Lower lobe of right lung (tissue), 2 donors: Measurements from ENCODE around the gene STAG1. TPM values are rescaled to one million over a fixed set of nuclear protein-coding genes. Genes with fewer than 3 reads are reported as not detected.
"Not testable (repeated sequence)": the region's sequence is repeated elsewhere in the genome, so short reads cannot be mapped to it uniquely, and the experiment has no call there.

Source experiments
- ATAC-seq, 2 donors: fragments of 200-7000 bp; cut with Tn5 transposase; one replicate each; pipeline ENCODE4 v1.9.1; 2020 to 2022; ENCODE audit warnings: mild to moderate bottlenecking in 2 of 2, moderate library complexity in 2 of 2
- DNase-seq: peaks from one replicate; pipeline ENCODE4 v3.0.0-alpha.2; 2020
- H3K27ac ChIP-seq: fragments of 200-600 bp; one replicate; pipeline ENCODE4 v1.8.0; 2022
- H3K27me3 ChIP-seq: fragments of 200-600 bp; one replicate; pipeline ENCODE4 v1.8.0; 2022; ENCODE audit warnings: low read depth
- H3K36me3 ChIP-seq: fragments of 200-600 bp; one replicate; pipeline ENCODE4 v1.8.0; 2022; ENCODE audit warnings: mild to moderate bottlenecking
- H3K4me1 ChIP-seq: fragments of 200-600 bp; one replicate; pipeline ENCODE4 v1.8.0; 2022
- H3K4me3 ChIP-seq: fragments of 200-600 bp; one replicate; pipeline ENCODE4 v1.8.0; 2022; ENCODE audit warnings: mild to moderate bottlenecking
- H3K9me3 ChIP-seq: fragments of 200-600 bp; one replicate; pipeline ENCODE4 v1.8.0; 2022
- intact Hi-C: fragments of 100-400 bp; cut with DNase I; formaldehyde crosslinking; loops from one replicate; pipeline ENCODE4 v1.11.0; 2022
- total RNA-seq: library from RNA; stranded (reverse); fragmentation: NEBNext Ultra II Directional; extraction: Animal tissue kit (Norgen Biotek cat#: 25700); gene quantifications from one replicate; pipeline ENCODE4 v1.2.1, GENCODE V29; 2021
- TF ChIP-seq, protein P1 (sequence below): fragments of 200-600 bp; IDR thresholded peaks from one replicate; pipeline ENCODE4 v1.8.0; 2022; ENCODE audit warnings: antibody characterized with exemption, mild to moderate bottlenecking
- donor health status: DM: no; HTN: yes; CAD: no; lungs with severe emphysema.

STAG1 gene
- total RNA-seq, 1 donor from 2014 or later, result 41.3 TPM

DNA sequence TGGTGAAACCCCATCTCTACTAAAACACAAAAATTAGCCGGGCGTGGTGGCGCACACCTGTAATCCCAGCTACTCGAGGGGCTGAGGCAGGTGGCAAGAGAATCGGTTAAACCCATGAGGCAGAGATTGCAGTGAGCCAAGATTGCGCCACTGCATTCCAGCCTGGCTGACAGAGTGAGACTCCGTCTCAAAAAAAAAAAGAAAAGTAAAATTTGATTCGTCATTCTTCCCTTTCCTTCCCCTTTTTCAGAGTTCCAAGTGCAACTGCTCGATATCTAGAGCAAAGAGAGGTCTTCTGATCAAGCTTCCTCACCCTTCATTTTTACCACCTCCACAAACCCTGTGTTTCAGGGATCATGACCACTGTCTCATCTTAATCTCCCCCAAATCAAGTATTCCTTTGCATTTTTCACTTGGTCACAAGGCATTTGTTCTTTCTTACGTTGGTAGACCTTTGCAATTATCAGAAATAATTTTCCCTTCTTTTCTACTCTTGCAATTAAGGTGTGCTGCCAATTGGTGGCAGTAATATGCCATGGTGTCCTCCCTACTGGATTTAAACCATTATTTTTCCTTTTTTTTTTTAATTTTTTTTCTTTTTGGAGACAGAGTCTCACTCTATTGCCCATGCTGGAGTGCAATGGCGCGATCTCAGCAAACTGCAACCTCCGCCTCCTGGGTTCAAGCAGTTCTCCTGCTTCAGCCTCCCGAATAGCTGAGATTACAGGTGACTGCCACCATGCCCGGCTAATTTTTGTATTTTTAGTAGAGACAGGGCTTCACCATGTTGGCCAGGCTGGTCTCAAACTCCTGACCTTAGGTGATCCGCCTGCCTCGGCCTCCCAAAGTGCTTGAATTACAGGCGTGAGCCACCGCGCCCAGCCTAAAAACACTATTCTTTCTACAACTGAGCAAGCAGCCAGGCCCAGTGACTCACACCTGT, 6.3 kb upstream of the STAG1 start:
- intact Hi-C loops, H3K36me3 ChIP-seq, H3K9me3 ChIP-seq, H3K4me1 ChIP-seq, H3K4me3 ChIP-seq, H3K27me3 ChIP-seq: not testable (repeated sequence)
- ATAC-seq, result peak; percentile 55 to 60
- TF ChIP-seq, protein P1, sequence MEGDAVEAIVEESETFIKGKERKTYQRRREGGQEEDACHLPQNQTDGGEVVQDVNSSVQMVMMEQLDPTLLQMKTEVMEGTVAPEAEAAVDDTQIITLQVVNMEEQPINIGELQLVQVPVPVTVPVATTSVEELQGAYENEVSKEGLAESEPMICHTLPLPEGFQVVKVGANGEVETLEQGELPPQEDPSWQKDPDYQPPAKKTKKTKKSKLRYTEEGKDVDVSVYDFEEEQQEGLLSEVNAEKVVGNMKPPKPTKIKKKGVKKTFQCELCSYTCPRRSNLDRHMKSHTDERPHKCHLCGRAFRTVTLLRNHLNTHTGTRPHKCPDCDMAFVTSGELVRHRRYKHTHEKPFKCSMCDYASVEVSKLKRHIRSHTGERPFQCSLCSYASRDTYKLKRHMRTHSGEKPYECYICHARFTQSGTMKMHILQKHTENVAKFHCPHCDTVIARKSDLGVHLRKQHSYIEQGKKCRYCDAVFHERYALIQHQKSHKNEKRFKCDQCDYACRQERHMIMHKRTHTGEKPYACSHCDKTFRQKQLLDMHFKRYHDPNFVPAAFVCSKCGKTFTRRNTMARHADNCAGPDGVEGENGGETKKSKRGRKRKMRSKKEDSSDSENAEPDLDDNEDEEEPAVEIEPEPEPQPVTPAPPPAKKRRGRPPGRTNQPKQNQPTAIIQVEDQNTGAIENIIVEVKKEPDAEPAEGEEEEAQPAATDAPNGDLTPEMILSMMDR, result peak; percentile 57
- peak overlapping the region; percentile 51 for H3K27ac ChIP-seq
- DNase-seq, result peak; percentile 73

GRCh38 chr3:136755192-136755591, 3.0 kb upstream of the STAG1 start:
- no peaks in the 10 kb centered on the region for H3K36me3 ChIP-seq
- peaks cover 14% of the 10 kb centered on the region for H3K4me1 ChIP-seq
- H3K27ac ChIP-seq, result no peak overlapping the region
- H3K4me3 ChIP-seq, result no peak overlapping the region
- ATAC-seq (no peak), DNase-seq (no peak)
- H3K9me3 ChIP-seq, result no peaks in the 10 kb centered on the region
- intact Hi-C loops, result no loop called here
- H3K27me3 ChIP-seq, result no peaks in the 10 kb centered on the region
- TF ChIP-seq, protein P1, result no peak

GRCh38 chr3:136753326-136753939, 1.3 kb upstream of the STAG1 start:
- peaks cover 31% of the 10 kb centered on the region for H3K4me1 ChIP-seq
- H3K9me3 ChIP-seq, result no peaks in the 10 kb centered on the region
- H3K4me3 ChIP-seq, result peak overlapping the region; percentile 71
- TF ChIP-seq, protein P1, result no peak
- intact Hi-C loops, result no loop called here
- DNase-seq (no peak), ATAC-seq (no peak)
- H3K36me3 ChIP-seq, result no peaks in the 10 kb centered on the region
- H3K27me3 ChIP-seq, result no peaks in the 10 kb centered on the region
- H3K27ac ChIP-seq, result peak overlapping the region; percentile 96

DNA sequence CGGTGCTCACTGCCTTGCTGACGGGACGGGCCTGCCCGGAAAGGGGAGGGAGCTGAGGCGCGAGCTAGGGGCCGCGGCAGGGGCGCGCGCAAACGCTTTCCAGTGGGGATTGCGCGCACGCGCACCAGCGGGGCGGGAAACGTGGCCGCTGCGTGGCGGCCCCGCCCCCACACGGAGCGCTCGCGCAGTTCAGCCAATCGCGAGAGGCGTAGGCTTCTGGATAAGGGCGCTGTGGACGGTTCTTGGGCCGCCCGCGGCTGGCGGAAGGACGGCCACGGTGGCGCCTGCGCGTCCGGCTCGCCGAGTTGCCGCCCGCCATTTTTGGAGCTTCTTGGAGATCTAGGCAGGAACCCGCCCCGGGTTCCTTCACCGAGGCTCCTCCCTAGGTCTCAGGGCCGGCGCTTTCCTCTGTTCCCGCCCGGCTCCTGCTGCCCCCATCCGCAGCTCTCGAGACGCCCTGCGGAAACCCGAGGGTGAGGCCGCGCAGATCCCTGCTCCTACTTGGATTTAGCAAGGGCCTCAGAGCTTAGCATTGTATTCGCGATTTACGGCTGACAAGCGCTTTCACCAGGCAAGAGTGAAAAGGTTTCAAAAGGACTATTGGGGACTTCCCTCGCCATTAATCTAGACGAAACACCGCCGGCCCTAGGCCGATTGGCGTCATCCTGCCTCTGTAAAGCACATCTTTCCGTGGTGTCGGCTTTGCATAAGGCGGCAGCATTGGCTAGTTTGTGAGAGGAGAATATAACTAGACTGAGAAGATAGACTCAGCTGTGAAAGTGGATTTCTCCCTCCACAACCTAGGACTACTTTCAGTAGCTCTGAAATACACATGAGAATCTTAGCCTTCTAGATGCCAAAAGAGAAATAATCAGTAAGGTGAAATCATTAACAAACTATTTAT, 496 bp upstream of the STAG1 start:
- TF ChIP-seq, protein P1, result no peak

More for the DNA sequence above, 496 bp upstream of the STAG1 start:
- peaks cover 35% of the 10 kb centered on the region for H3K4me1 ChIP-seq
- no peaks in the 10 kb centered on the region for H3K27me3 ChIP-seq
- H3K36me3 ChIP-seq, result no peaks in the 10 kb centered on the region
- intact Hi-C loops, result no loop called here
- peak; percentile 99 for DNase-seq
- H3K9me3 ChIP-seq, result no peaks in the 10 kb centered on the region
- ATAC-seq, result peak; percentile 95 to 98
- H3K4me3 ChIP-seq, result peak overlapping the region; percentile 71
- peak overlapping the region; percentile 96 for H3K27ac ChIP-seq
